GM19452 (cell line): Measurements from ENCODE around the gene SCFD2.
"Not testable (repeated sequence)": the region's sequence is repeated elsewhere in the genome, so short reads cannot be mapped to it uniquely, and the experiment has no call there.

Source experiments
- ATAC-seq: cut with Tn5 transposase; IDR thresholded peaks from one replicate; pipeline ENCODE4 v1.9.1; 2021; ENCODE audit not compliant: unreplicated experiment

SCFD2 gene

DNA sequence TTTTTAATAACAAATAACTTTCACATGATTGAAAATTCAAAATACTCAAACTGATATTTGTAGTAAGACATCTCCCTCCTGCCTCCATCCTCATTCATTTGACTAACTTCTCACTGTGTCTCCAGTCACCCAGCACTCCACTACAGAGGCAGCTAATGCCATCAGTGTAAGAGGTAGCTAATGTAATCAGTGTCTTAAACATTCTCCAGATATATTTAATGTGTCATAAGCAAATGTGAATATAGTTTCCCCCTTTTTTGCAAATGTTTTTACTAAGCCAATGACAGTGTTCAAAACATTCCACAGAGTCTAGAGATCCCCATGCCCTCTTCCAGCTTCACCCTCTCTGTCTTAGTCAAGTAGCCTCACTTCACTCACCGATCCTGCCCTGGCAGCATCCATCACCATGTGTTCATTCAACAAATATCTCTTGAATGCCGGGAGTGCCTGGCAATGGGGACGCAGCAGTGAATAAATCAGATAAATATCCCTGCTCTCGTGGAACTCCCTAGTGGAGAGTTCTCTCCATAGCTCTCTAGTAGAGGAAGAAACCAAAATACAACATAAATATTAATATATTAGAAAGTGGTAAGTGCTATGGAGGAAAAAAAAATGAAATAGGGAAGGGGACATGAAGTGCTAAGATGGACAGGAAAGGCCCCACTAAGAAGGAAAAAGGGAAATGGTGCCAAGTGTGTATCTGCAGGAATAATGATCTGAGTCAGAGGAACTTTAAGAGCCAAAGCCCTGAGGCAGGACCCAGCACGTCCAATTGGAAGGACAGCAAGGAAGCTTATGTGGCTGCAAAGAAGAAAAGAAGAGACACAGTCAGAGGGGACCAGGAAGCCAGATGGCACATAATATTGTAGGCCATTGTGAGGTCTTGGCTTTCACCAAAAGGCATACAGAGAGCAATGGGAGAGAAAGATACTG, 18.7 kb downstream of the SCFD2 start:
- ATAC-seq = no peak

- not testable (repeated sequence) for ATAC-seq
Observed at GRCh38 chr4:53346392-53346791, 19.5 kb downstream of the SCFD2 start.

DNA sequence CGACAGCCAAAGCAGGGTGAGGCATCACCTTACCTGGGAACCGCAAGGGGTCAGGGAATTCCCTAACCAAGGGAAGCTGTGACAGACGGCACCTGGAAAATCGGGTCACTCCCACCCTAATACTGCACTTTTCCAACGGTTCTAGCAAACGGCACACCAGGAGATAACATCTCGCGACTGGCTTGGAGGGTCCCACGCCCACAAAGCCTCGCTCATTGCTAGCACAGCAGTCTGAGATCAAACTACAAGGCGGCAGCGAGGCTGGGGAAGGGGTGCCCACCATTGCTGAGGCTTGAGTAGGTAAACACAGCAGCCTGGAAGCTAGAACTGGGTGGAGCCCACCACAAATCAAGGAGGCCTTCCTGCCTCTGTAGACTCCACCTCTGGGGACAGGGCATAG, 25.7 kb downstream of the SCFD2 start:
- not testable (repeated sequence) for ATAC-seq

DNA sequence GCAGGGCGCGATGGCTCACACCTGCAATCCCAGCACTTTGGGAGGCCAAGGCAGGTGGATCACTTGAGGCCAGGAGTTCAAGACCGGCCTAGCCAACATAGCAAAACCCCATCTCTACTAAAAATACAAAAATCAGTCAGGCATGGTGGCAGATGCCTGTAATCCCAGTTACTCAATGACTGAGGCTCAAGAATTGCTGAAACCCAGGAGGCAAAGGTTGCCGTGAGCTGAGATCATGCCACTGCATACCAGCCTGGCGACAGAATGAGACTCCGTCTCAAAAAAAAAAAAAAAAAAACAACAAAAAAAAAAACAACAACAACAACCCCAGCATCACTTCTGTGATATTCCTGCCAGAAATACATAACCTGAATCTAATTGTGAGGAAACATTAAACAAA, 30.9 kb downstream of the SCFD2 start:
- not testable (repeated sequence) for ATAC-seq

GRCh38 chr4:53326535-53326934, 39.3 kb downstream of the SCFD2 start:
- no peak for ATAC-seq

DNA sequence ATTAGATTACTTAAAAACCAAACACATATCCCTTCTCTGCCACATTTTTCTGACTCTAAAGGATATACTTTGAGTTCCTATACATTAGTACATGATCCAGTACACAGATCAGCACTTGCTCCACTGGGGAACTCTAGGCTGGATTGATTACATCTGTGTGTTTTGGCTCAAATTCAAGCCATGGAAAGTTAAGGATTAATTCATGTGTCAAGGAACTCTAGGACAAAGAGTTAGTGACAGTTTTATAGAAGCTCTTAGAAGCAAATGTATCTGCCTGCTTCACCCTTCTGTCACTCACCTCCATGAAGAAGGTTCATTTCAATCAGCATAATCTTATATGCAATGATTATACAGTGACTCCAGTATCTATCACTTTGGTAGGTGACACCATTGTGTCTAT, 43.2 kb downstream of the SCFD2 start:
- ATAC-seq = no peak

DNA sequence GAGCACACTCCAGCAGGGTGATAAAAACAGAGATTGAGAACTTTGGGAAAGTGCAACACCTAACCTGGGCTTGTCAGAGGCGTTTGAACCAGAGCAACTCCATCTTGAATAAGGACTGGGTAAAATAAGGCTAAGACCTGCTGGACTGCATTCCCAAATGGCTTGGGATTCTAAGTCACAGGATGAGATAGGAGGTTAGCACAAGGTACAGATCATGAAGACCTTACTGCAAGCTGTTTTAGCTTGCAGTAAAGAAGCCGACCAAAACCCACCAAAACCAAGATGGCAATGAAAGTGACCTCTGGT, 43.9 kb downstream of the SCFD2 start:
- no peak for ATAC-seq

GRCh38 chr4:53321151-53321983, 44.5 kb downstream of the SCFD2 start:
- no peak for ATAC-seq

DNA sequence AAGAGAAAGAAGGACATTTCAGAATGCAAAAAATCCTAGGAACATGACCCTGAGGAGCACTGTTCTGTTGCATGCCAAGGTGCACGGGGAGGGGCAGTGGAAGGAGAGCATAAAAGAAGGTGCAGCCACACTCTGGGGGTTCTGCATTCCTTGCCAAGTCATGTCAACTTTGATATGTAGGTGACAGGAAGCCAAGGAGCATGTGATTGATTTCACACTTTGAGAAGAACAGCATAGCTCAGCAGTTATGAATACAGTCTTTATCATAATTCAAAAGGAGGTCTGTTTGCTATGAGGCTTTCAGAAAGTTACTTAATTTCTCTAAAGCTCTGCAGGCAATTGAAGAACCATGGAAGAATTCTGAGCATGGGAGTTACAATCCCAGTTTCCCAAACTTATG, 50.6 kb downstream of the SCFD2 start:
- ATAC-seq = no peak

GRCh38 chr4:53314252-53314651, 51.6 kb downstream of the SCFD2 start:
- no peak for ATAC-seq

DNA sequence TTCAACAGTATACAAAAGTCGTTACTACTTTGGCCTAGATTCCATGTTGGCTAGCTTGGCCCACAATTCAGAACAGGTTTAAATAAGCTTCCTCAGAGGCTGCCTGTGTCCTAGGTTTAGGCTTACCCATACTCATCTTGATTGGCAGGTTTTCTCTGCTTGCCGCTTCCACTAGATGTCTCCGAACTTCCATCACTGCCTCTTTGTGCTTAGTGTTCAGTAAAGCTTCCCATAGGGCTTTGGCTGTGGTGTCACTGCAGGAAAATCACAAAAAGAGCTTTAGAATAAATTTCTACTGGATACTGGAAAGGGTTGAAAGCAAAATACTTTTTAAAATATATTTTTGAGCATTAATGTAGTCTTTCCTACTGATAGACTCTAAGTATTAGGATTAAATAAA, 52.4 kb downstream of the SCFD2 start:
- no peak for ATAC-seq

- ATAC-seq = no peak
Observed at GRCh38 chr4:53309321-53310040, 56.4 kb downstream of the SCFD2 start.

DNA sequence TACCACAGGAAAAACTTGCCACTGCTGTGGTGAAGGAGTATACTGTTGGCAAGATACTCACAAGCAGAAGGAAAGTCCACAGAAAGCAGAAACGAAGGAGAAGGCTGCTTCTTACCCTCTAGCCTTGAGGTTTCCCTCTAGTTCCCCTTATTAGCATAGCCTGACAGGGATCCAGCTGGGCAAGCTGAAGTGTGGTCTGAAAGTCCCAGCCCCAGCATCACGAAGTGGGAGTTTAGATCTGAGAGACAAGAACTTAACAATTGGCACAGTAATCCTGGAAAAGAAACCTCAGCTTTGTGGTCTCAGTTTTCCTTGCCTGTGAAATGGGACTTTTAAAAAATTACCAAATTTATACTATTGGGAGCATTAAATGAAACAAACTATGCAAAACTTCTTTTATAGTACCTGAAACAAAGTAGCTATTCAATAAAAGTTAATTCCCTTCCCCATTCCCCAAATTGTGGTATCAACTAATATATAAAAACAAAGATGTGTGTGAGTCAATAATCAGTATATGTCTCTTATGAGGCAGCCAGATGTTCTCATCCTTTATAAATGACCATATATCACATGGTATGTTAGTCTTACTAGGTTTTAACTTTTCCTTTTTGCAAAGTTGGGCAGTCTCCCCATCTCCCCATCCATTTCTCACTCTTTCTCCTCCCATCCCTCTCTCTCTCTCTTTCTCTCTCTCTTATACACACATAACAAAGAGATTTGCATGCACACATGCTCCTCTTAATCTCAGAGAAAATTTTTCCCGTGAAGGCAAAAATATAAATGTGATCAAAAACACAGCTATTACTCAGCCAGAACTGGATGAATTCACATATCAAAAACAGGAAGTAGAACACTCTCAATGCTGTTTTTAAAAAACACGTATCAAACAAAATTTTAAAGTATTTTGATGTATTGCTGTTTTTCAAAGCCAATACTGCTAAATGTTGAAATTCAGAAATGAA, 57.8 kb downstream of the SCFD2 start:
- ATAC-seq = peak; percentile 49

DNA sequence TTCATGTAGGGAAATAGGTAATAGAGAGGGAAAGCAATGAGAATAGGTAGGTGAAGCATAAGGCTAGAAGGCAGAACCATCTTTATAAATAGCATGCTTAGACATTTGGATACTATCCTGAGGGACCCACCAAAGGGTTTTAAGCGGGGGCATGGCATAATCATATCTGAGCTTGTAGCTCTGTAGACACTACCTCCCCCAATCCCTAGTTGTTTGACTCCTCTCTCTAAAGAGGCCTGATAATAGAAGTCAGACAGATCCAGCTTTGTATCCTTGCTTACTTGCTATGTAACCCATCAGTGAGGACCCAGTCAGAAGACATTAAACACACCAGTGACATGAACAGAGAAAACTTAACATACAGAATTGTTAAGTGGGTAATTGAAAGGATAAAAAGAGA, 58.7 kb downstream of the SCFD2 start:
- ATAC-seq = no peak

GRCh38 chr4:53306729-53307128, 59.1 kb downstream of the SCFD2 start:
- ATAC-seq = no peak

GRCh38 chr4:53292209-53292608, 73.7 kb downstream of the SCFD2 start:
- ATAC-seq = not testable (repeated sequence)

GRCh38 chr4:53281438-53281837, 84.4 kb downstream of the SCFD2 start:
- no peak for ATAC-seq

DNA sequence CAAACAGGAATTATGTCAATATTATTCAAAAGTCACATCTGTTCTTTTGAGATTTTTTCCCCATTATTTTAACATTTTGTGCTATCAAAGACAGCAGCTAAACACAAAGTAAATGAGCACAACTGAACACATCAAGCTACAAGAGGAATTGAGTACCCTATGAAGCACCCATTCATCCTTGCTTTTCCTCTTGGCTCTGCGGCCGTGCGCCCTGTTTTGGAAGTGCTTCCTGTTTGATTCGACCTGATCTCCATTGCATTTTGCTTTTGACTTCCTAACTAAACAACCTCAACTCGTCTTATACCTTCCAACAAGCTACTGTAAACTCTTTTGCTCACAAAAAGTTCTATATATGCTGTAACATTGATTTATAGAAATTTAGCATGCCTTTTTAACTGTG, 85.0 kb downstream of the SCFD2 start:
- no peak for ATAC-seq

DNA sequence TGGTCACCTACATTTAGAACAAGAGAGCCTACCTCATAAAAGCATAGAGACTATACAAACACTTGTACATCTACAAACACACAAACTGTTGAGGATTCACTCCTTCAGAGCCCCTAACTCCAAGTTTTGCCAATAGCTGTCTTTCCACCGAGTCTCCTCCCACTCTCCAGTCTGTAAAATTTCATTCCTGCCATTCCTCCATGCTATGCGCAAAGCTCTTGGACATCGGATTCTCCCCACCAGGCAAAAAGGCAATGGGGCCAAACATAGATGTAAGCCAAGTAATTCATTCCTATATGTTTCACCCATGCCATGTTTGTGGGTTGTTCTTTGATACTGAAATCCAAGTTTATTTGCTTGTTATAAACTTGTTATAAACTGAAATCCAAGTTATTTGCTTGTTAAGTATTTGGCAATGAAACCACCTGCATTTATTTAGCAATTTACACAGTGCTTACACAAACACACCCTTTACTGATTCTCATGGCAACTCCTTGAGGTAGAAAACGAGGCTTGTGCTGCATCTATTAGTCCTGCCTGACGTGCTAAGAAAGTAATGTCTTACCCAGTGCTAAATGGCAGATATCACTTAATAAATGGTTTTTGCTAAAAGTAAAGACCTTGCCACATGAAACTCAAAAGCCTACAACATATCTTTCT, 91.1 kb downstream of the SCFD2 start:
- ATAC-seq = no peak

DNA sequence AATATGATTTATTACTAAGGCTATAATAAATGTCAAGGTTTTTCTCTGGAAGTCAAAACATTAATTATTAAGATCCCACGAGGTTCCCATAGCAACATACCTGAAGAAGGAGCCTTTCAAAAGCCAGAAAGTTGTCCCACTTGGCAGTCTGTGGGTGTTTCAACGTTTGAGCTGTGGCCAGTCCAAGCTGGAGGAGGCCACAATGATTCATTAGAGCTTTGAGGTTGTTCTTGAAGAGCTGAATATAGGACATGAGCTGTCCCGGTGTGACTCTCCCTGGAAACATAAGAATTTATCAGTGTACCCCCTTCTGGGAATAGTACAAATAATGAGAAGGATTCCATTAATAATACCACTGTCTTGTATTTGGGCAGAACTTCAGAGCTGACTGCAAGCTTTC, 92.1 kb downstream of the SCFD2 start:
- no peak for ATAC-seq
